GM15510 (cell line): ENCODE measurements around the gene ATG13.
A peak's percentile ranks its signal among the peaks of the same experiment; 100 is the strongest.

ENCODE experiments used
- POLR2A ChIP-seq: IDR thresholded peaks from 3 replicates; pipeline ENCODE4 v1.6.1; 2011; ENCODE audit warnings: borderline replicate concordance; ENCODE audit not compliant: insufficient read length; ENCODE audit errors: extremely low read depth

The ATG13 gene

DNA sequence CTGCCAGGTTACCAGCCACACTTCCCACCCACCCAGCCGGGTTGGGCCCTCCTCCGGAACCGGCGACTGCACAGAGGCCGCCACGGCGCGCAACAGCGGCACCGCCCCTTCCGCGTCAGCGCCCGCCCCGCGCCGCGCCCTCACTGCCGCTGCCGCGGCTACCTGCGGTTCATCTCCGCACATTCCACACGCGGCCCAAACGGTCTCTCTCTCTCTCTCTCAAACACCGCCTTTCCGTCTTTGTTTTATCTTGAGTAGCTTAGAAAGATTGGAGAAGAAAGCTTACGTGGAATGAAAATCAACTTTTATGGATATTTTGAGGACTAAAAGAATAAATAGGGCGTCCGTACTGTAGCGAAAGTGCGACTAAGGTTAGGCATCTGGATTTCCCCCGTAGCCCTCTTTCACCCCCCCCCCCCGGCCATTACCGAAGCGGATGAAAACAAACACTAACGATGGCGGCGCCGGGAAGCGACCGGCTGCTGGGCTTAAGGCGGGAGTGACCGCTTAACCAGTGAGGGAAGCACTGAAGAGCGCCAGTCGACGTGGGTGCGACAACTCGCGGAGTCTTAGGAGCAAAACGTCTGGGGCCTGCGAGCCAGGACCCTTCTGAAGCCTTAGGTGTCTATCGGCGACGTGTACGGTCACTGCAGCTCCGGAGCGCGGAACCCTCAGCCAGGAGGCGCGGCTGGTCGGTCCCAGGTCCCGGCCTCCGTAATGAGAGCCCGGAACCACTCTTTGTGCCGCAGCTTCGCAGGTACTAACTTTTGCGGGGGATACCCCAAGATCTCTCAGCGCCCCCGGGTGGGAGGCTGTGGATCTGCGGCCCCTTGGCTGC is at the start of gene ATG13, which contains the start of gene HARBI1:
TSS of gene ATG13 (plus strand) at position 420 of the 838 bp plus-strand sequence. CDS start 26,739 bp downstream, outside the sequence.
TSS of gene HARBI1 (minus strand) at position 94 of the 838 bp plus-strand sequence. CDS start 990 bp downstream, outside the sequence.
- peak; percentile 33 for TF ChIP-seq POLR2A

DNA sequence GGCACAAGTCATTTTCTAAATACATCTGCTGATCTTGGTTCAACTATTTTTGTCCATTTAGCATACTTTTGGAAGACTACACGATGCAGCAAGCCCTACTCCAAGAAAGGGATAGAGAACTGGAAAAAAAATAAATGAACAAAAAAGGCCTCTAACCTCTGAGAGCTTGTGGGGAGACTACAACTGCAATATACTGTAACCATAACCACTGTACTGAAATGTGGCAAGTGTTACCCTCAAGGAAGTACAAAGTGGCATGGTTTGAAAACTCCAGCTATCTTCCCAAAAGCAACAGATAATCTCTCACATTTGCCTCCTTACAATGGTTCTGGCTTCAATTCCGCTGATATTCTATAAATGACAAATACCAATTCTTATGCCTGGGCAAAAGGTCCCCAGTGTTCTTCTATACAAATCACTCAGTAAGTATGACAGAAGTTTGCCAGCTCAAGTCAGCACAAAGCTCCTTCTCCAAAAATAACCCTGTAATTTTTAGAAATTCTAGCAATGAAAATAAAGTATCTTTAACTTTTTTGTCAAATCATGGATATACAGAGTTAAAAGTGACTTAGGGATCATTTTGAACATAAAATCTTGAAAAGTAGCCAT is 46.5 kb upstream of the ATG13 start:
- TF ChIP-seq POLR2A: no peak

DNA sequence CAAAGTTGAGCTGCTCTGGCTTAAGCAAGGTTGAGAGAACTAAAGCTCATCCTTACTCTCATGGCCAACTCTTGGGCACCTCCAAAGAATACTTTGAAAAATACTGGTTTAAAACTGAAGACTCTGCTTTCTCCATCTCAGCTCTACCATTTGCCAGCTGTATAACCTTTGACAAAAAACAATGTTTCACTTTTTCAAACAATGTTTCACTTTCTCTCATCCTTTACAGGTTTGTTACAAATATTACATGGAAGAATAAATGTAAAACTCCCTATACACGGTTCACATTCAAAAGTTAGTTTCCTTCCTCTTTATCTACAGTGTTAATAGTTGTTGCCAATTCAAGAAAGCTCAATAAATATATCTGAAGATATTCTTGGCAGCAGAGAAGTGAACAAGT is 42.7 kb upstream of the ATG13 start:
- TF ChIP-seq POLR2A: no peak

DNA sequence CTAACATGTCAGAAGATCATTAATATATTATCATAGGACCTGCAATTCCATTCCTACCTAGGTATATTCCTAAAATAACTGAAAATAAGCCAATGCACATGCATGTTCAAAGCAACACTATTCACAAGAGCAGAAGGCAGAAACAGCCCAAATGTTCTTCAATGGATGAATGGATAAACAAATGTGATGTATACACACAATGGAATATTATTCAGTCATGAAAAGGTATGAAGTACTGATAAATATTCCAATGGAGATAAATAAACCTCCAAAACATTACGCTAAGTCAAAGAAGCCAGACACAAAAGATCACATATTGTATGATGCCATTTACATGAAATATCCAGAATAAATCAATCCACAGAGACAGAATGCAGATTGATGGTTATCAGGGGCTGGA is 40.3 kb upstream of the ATG13 start:
- TF ChIP-seq POLR2A: no peak

DNA sequence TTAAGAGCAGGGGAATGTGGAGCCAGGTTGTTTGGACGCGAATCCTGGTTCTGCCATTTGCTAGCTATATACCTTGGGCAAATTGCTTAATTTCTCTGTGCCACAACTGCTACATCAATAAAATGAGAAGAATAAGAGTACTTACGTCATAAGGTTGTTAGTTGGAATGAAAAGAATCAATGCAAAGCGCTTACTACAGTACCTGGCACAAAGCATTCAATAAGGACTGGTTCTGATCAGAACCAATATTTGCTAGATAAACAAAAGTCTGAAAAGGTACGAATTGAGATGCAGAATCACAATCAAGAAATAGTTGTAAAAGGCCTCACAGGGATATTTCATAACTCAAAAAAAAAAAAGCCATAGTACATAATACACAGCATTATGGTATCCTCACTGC is 34.8 kb upstream of the ATG13 start:
- no peak for TF ChIP-seq POLR2A

DNA sequence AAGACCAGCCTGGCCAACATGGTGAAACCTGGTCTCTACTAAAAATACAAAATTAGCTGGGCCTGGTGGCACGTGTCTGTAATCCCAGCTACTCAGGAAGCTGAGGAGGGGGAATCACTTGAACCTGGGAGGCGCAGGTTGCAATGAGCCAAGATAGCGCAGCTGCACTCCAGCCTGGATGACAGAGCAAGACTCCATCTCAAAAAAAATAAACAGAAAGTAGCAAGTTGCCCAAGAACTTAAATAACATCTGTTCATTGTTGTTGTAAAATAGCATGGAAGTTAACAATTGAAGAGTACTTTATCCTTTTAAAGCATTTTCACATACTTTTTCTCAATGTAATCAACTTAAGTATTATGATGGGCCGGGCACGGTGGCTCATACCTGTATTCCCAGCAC is 29.2 kb upstream of the ATG13 start:
- no peak for TF ChIP-seq POLR2A

DNA sequence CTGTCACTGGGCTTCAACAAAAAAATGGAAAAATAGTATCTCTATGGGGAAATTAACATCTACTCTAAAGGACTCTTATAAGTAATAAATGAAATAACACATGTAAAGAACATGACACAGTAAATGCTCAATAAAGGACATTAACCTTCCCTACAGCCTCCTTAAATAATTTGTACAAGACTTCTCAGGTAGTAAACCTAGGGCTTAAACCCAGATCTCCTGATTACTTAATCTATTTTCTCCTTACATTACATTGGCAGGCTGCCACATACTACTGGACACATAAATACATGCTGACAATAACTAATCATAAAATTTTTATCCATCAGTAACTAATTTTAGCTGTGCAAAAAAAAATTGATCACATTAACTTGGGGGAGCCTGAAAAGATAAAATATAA is 28.4 kb upstream of the ATG13 start:
- no peak for TF ChIP-seq POLR2A

DNA sequence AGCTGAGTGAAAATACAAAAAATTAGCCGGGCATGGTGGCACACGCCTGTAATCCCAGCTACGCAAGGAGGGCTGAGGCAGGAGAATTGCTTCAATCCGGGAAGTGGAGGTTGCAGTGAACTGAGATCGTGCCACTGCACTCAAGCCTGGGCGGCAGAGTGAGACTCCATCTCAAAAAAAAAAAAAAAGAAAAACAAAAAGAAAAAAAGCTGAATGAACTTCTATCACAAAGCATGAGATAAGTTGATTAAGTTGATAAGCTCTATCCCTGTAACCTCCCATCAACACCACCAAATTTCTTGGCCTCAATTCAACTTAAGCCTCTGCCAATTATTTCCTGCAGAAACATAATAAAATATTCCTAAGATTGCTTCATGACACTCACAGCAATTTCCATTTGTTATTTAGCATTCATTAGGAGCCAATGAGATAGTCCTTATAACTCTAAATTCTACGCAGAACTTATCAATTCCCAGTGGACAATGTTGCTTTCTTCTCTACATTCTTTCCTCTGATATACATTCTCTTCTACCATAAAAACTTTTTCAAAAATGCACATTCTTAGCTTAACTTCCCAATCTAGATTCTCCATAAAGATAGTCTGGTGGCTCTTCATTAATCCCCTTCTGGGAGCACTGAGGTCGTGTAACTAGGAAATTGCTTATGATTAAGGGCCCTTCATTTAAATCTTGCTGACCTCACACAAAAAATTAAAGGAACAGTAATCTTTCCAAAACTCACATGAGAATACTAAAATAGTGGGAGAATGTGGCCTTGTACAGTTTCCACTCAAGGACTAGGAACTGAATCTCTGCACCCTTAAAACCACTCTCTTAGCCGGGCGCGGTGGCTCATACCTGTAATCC is 26.4 kb upstream of the ATG13 start:
- no peak for TF ChIP-seq POLR2A

DNA sequence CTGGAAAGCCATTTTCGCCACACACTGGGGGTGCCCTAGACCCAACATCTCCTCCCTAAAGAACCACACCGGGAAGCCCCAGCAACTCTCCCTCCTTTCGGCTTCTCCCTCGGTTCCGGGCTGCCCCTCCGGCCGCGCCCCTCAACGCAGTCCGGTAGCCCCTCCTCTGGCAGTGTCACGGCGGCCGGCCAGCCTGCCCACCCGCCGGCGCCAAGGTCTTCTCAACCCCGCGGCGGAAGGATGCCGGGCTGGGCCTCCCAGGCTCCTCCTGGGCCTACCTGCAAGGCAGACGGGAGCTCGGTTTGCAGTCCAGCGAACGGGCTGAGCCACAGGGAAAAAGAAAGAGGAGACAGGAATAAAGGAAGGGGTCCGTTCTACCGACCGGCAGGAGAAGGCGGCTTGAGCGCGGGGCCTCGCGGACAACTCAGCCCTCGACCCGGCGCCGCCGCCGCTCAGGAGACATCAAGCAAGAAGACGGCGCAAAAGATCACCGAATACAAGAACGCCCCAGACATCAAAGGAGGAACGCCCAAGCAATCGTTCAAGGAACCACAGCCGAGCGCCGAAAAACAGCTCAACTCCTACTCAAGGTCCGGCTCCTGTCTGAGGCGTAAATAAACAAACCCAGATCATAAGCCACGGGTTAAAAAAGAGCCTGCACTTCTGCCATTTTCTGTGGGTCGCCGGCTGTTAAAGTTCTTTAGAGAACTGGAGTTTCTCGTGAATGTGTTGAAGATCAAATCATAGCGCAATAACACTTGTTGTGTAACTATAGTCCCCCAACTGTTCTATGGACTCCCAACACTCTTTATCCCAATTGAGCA is 23.6 kb upstream of the ATG13 start, which contains the start of gene AMBRA1:
TSS of gene AMBRA1 (minus strand) at position 474 of the 824 bp plus-strand sequence. CDS start 45,643 bp downstream, outside the sequence.
- peak; percentile 64 for TF ChIP-seq POLR2A

DNA sequence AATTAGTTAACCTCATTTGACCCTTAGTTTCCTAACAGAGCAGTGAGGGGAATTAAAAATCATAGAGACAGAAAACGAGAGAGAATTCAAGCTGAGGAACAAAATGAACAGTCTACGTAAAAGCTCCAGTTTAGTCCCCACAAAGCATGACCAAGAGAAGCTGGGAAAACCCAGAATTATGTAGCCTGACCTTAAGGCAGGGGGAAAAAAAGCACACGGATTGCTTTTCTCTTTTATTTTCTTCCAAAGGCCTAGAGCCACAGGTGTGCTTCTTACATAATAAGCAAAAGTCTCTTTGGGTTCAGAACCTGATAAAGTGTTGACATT is 23.0 kb upstream of the ATG13 start:
- TF ChIP-seq POLR2A: no peak

DNA sequence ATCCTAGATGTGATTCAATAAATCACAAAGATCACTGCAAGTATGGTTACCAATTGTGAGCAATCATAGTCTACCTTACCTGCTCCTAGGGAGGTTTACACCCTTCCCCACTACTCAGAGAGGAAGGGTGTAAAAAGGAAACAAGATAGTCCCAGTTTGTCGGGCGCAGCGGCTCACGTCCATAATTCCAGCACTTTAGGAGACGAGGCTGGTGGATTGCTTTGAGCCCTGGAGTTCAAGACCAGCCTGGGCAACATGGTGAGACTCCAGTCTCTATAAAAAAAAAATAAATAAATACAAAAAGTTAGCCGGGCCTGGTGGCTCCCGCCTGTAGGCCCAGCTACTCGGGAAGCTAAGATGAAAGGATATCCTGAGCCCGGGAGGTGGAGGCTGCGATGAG is 22.6 kb upstream of the ATG13 start:
- TF ChIP-seq POLR2A: no peak

DNA sequence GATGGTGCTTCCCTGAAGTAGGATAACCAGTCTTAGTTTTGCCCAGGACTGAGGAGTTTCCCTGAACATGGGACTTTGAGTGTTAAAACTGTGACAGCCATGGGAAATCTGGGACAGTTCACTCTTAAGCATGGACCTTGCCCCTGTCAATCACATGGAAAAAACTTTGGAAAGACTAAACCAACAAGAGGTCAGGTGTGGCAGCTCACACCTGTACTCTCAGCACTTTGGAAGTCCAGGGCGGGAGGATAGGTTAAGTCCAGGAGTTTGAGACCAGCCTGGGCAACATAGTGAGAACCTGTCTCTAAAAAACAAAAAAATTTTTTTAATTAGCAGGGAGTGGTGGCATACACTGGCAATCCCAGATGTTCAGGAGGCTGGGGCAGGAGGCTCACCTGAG is 20.2 kb upstream of the ATG13 start:
- no peak for TF ChIP-seq POLR2A

DNA sequence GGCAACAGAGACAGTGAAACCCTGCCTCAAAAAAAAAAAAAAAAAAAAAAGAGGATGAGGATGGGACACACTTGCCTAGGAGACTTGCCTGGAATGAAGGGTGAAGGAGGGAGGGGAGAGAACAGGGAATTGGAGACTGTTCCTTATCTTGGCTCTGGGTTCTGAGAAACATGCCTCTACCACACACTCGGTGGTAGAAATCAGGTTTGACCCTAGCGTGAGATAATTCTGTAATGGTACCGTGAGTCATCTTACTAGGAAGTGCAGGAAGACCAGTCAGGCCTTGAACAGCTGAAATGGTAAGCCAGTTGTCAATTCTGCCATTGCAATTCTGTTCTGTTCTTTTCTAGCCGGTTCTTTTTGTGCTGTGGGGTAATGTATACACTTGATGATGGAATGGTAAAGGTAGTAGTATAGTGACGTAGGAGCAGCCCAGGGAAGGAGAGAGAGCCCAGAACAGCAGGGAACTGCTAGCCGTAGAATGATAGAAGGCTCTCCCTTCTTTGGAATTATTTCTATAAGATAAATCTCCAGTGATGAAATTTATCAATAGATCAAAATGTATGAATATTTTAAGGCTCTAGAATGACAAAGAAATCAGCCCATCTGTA is 19.6 kb upstream of the ATG13 start:
- no peak for TF ChIP-seq POLR2A
